Nephron progenitor cell (in vitro differentiated cells): ENCODE data around the gene RPTOR.
A peak's percentile ranks its signal among the peaks of the same experiment; 100 is the strongest.

Experiments used
- DNase-seq: peaks from one replicate; pipeline ENCODE4 v3.0.0; 2021
- H3K27ac Mint-ChIP-seq: 2 replicates; pipeline ENCODE4 v1.8.0; 2021; ENCODE audit warnings: mild to moderate bottlenecking, moderate library complexity, mixed read lengths
- H3K27me3 Mint-ChIP-seq: 2 replicates; pipeline ENCODE4 v1.8.0; 2021; ENCODE audit warnings: mild to moderate bottlenecking, low read depth, mixed read lengths; ENCODE audit not compliant: poor library complexity
- H3K36me3 Mint-ChIP-seq: 2 replicates; pipeline ENCODE4 v1.8.0; 2021; ENCODE audit warnings: low read depth, mixed read lengths
- H3K4me1 Mint-ChIP-seq: 2 replicates; pipeline ENCODE4 v1.8.0; 2021; ENCODE audit warnings: mixed read lengths
- H3K4me3 Mint-ChIP-seq: 2 replicates; pipeline ENCODE4 v1.8.0; 2021; ENCODE audit warnings: mild to moderate bottlenecking, moderate library complexity, mixed read lengths
- H3K9me3 Mint-ChIP-seq: 2 replicates; pipeline ENCODE4 v1.8.0; 2021; ENCODE audit warnings: mild to moderate bottlenecking, moderate library complexity, mixed read lengths
- CTCF ChIP-seq: fragments of 200-600 bp; sonication (generic); IDR thresholded peaks from 2 replicates; pipeline ENCODE4 v1.5.0; 2021; ENCODE audit warnings: antibody characterized with exemption

The RPTOR gene

GRCh38 chr17:80999536-81000333, 455.1 kb downstream of the RPTOR start:
- Mint-ChIP-seq H3K9me3 (peaks cover 2% of the 10 kb centered on the region), H3K36me3 (peaks cover 5% of the 10 kb centered on the region), H3K27me3 (peaks cover 27% of the 10 kb centered on the region), H3K4me3 (no peak overlapping the region), H3K27ac (no peak overlapping the region), H3K4me1 (peaks cover 21% of the 10 kb centered on the region)
- DNase-seq = no peak
- TF ChIP-seq CTCF = no peak

- DNase-seq = no peak
- Mint-ChIP-seq H3K27me3 (peaks cover 32% of the 10 kb centered on the region), H3K9me3 (peaks cover 4% of the 10 kb centered on the region), H3K4me1 (peaks cover 24% of the 10 kb centered on the region), H3K36me3 (peaks cover 8% of the 10 kb centered on the region), H3K27ac (no peak overlapping the region), H3K4me3 (no peak overlapping the region)
- no peak for TF ChIP-seq CTCF
Observed at GRCh38 chr17:81000334-81000630, 455.6 kb downstream of the RPTOR start.

GRCh38 chr17:81000631-81001357, 456.2 kb downstream of the RPTOR start:
- H3K4me1 Mint-ChIP-seq = peaks cover 24% of the 10 kb centered on the region
- peaks cover 37% of the 10 kb centered on the region for H3K27me3 Mint-ChIP-seq
- no peak overlapping the region for H3K4me3 Mint-ChIP-seq
- H3K36me3 Mint-ChIP-seq = peaks cover 8% of the 10 kb centered on the region
- TF ChIP-seq CTCF = no peak
- H3K9me3 Mint-ChIP-seq = peaks cover 4% of the 10 kb centered on the region
- DNase-seq = no peak
- no peak overlapping the region for H3K27ac Mint-ChIP-seq

GRCh38 chr17:81002013-81002384, 457.4 kb downstream of the RPTOR start:
- Mint-ChIP-seq H3K9me3 (peaks cover 9% of the 10 kb centered on the region), H3K4me1 (peaks cover 24% of the 10 kb centered on the region), H3K36me3 (peaks cover 8% of the 10 kb centered on the region), H3K27ac (no peak overlapping the region), H3K4me3 (no peak overlapping the region), H3K27me3 (peaks cover 49% of the 10 kb centered on the region)
- DNase-seq = no peak
- TF ChIP-seq CTCF = no peak

- Mint-ChIP-seq H3K27ac (no peak overlapping the region), H3K9me3 (peaks cover 9% of the 10 kb centered on the region), H3K36me3 (peaks cover 8% of the 10 kb centered on the region), H3K4me1 (peaks cover 24% of the 10 kb centered on the region), H3K4me3 (peak overlapping the region; percentile 46), H3K27me3 (peaks cover 54% of the 10 kb centered on the region)
- DNase-seq = no peak
- no peak for TF ChIP-seq CTCF
Observed at GRCh38 chr17:81002409-81003361, 458.0 kb downstream of the RPTOR start.
